C4-2B (cell line): ENCODE data around the gene CBX1.

Experiments used
- H3K27ac ChIP-seq: fragments of 450-650 bp; 2 replicates; pipeline ENCODE4 v1.5.1; 2017
- CTCF ChIP-seq: fragments of 450-650 bp; conservative IDR thresholded peaks from 2 replicates; pipeline ENCODE4 v1.5.1; 2017; ENCODE audit warnings: mild to moderate bottlenecking
- ZFX ChIP-seq: fragments of 450-650 bp; IDR thresholded peaks from 2 replicates; pipeline ENCODE4 v1.6.1; 2017

Gene CBX1

GRCh38 chr17:48047741-48048383 lies 53.4 kb downstream of the CBX1 start, which contains the start of gene NFE2L1:
TSS of gene NFE2L1 (plus strand) at chr17:48048359. CDS start at chr17:48051119, 2,760 bp downstream.
- TF ChIP-seq ZFX (0 out of 2 replicates have a peak, but pooled peaks have one; percentile 45), CTCF (no peak)
- peak within 1 kb of the TSS; percentile 93 for H3K27ac ChIP-seq

- TF ChIP-seq ZFX (no peak), CTCF (no peak)
- H3K27ac ChIP-seq: peak overlapping the region; percentile 93
These were observed 54.1 kb downstream of the CBX1 start for GRCh38 chr17:48047113-48047740.

- H3K27ac ChIP-seq: no peak overlapping the region
- no peak for TF ChIP-seq CTCF
- TF ChIP-seq ZFX: no peak
These were observed 55.0 kb downstream of the CBX1 start for GRCh38 chr17:48046296-48046695.

GRCh38 chr17:48045316-48046001 lies 55.8 kb downstream of the CBX1 start:
- no peak for TF ChIP-seq ZFX
- TF ChIP-seq CTCF: no peak
- H3K27ac ChIP-seq: no peak overlapping the region

GRCh38 chr17:48044851-48045250 lies 56.4 kb downstream of the CBX1 start:
- TF ChIP-seq CTCF (no peak), ZFX (no peak)
- H3K27ac ChIP-seq: no peak overlapping the region

- H3K27ac ChIP-seq: no peak overlapping the region
- TF ChIP-seq CTCF (no peak), ZFX (no peak)
These were observed 58.1 kb downstream of the CBX1 start for GRCh38 chr17:48043176-48043575.

- no peak overlapping the region for H3K27ac ChIP-seq
- TF ChIP-seq CTCF (no peak), ZFX (no peak)
These were observed 62.6 kb downstream of the CBX1 start for GRCh38 chr17:48038687-48039086.
